NAMALWA (cell line): ENCODE results near the gene FBXO33.
A peak's percentile ranks its signal among the peaks of the same experiment; 100 is the strongest.

ENCODE experiments used
- DNase-seq: peaks from one replicate; pipeline ENCODE4 v3.0.0-alpha.2; 2015; ENCODE audit warnings: low spot score

The FBXO33 gene

DNA sequence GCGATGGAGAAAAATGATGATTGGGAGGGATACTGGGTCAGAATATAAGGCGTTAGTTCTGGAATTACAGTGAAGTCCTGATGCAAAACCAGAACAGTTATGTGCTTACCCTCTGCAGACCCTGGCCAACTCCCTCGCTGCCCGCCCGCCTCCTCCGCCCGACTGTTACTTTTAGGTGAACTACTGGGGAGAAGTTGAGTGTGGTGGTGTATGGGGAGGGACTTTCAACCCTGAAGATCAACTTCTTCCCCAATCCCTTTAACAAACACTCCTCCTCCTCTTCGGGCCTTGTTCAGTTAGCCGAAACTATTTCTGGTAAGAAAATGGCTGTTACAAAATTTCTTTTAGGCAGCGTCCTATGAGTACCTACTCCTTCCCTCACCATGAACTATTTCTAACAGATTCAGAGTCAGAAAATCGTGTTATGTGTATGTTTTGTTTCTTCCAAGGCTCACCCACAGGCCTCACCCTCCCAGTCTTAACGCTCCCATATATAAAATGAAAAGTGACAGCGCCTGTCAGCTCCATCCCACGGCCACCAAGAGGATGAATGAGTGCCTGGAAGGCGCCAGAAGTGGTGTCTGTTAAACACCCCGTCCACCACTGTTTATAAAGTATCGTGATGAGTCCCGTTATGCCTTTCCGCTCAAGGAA lies 1.3 kb downstream of the FBXO33 start:
- peak; percentile 35 for DNase-seq

DNA sequence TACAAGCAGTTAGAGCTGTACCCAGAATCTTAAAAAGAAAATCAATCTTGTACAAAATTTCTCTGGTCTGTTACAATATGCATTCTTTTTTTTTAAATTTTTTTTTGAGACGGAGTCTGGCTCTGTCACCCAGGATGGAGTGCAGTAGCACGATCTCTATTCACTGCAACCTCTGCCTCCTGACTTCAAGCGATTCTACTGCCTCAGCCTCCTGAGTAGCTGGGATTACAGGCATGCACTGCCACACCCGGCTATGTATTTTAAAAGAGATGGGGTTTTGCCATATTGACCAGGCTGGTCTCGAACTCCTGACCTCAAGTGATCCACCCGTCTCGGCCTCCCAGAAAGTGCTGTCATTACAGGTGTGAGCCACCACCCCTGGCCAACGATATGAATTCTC lies 4.1 kb downstream of the FBXO33 start:
- DNase-seq, result no peak

DNA sequence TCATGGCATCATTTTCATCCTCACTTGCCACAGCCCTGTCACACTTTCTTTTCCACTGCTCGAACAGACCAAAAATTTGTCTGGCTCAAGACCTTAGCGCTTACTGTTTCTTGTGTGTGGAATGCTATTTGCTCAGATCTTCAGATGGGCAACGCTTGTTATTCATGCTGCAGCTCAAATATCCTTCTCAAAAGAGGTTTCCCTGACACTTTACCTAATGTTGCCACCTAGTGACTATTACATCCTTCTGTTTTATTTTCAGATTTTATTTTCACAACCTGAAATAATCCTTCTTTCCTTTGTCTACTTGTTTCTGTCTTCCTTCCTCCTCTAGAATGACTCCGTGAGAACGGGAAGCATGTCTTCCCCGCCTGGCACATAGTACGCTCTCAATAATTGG lies 5.6 kb downstream of the FBXO33 start:
- peak; percentile 5 for DNase-seq

DNA sequence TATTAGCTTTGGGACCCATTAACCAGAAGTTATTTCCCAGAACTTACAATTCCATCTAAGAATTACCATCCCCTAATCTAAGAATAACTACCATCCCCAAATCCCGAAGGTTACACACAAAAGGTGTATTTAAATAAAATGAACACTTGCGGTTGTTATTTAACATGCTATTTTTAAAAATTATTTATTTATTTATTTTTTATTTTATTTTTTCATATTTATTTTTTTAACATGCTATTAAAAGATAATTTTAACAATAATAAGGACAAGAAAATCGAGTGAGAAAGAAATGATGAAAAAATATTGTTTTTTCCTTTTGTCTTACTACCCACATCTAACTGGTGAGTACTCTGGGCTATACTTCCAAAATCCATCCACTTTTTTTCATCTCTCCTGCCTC lies 6.3 kb downstream of the FBXO33 start:
- no peak for DNase-seq

DNA sequence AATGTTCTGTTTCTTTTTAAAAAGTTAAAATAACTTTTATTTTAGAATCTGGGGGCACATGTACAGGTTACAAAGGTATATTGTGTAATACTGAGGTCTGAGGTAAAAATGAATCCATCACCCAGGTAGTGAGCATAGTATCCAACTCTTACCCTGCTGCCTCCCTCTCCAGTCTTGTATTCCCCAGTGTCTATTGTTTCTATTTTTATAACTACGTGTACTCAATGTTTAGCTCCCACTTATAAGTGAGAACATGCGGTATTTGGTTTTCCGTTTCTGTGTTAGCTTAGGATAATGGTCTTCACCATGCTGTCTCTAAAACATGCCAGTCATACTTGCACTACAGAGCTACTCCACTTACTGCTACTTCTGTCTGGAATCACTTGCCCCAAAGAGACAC lies 8.4 kb downstream of the FBXO33 start:
- no peak for DNase-seq

DNA sequence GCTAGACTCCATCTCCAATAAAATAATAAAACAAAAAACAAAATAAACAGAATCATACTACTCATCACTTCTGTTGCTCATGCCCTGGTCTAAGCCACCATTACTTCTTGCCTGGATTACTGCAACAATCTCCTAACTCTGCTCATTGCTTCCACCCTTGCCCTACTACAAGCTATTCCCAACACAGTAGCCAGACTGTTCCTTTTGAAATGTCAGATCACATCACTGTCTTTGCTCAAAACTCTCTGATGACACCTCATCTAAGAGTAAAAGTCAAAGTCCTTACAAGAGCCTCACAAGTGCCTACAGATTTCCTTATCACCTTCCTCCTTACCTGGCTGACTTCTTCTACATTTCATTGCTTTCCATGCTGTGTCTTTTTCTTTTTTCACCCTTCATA lies 10.0 kb downstream of the FBXO33 start:
- no peak for DNase-seq

DNA sequence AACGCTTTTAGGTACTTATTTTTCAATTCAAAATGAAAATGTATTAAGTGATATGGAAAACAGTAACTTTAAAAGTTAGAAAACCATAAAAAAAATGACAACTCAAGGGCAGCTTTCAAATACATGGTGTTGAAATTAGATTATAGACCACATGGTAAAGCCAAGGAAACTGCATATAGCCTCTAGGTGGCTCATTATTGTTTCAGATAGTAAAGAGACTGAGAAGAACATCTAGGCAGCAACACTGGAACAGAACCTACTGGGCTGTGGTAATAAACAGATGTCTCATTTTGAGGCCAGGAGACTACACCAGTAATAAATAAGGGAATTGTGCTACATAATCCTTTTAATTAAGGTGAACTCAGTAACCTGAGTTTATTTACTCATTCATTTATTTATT lies 13.0 kb downstream of the FBXO33 start:
- peak; percentile 7 for DNase-seq

DNA sequence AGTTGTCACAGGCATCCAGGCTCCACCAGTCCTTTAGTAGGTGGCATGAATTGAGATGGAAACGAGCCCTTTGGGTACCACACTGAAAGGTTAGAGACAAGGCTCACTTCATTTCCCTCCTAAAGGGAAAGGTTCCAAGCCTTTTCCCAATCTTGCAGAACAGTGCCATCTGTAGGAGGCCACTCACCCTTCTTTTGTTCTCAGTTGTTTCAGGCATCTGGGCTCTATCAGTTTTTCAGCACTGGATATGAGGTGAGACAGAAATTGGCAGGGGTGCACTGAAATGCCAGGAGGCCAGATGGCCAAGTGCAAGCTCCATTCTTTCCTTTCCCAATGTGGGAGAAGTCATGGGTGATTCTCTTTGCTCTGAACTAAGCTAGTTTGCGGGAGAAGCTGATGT lies 15.2 kb downstream of the FBXO33 start:
- DNase-seq, result no peak

DNA sequence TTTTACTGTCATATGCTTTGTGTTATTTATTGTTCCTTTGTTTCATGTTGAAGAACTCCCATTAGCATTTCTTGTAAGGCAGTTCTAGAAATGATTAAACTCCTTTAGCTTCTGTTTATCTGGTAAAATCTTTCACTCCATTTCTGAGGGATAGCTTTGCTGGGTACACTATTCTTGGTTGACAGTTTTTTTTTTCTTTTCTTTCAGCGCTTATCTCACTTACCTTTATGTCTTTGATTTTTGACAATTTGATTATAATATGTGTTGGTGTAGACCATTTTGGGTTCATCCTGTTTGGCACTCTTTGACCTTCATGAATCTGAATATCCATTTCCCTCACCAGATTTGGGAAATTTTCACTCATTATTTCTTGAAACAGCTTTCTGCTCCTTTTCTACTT lies 16.2 kb downstream of the FBXO33 start:
- no peak for DNase-seq

DNA sequence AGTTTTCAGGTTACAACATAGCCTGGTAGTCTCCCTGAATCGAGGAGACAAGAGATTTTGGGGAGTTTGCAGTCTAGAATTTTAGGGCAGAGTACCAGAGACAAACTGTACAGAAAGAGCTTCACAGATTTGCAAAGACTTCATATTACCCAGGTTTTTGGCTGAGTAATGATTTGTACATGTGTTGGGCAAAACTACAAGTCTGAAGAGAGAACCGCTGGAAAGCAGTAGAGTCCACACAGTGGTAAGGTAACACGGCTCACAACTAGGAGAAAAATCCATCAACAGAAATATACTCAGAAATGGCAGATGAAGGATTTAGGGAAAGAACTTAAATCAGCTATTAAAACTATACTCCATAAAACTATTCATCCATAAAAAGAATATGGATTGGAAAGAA lies 25.7 kb downstream of the FBXO33 start:
- no peak for DNase-seq

DNA sequence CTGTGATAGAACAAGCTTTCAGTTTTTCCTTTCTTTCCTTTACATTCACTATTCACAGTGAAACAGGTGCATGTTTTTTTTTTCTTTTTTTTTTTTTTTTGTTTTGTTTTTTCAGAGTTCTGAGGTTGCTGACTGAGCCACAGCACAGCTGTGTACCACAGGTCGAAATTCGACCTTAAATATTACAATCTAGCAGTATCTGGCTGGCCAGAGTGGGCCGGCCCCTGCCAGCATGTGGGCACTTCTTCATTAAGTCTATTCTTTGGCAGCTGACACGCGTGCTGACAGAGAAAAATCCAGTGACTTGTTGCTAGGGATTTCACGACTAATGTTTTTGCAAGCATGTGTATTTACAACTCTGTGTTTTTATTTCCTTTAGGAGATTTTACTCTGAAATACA lies 33.9 kb downstream of the FBXO33 start:
- DNase-seq, result no peak

DNA sequence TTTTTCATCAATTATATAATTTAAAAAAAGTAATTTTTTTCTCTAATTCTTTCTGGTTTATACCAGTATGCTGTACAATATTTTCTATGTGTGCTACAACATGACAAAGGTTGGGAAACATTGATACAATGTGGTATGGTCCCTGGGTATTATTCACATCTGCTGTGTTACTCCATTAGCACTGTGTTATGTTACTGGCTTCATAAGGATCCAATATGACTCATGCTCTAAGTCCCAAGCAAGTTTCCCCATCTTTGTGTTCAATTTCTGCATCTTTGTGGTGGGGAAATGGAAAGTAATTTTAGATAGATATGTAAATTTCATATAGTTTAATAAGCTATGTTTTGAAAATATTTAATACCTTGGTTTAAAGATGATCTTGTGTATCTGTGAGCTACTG lies 35.8 kb downstream of the FBXO33 start:
- no peak for DNase-seq

DNA sequence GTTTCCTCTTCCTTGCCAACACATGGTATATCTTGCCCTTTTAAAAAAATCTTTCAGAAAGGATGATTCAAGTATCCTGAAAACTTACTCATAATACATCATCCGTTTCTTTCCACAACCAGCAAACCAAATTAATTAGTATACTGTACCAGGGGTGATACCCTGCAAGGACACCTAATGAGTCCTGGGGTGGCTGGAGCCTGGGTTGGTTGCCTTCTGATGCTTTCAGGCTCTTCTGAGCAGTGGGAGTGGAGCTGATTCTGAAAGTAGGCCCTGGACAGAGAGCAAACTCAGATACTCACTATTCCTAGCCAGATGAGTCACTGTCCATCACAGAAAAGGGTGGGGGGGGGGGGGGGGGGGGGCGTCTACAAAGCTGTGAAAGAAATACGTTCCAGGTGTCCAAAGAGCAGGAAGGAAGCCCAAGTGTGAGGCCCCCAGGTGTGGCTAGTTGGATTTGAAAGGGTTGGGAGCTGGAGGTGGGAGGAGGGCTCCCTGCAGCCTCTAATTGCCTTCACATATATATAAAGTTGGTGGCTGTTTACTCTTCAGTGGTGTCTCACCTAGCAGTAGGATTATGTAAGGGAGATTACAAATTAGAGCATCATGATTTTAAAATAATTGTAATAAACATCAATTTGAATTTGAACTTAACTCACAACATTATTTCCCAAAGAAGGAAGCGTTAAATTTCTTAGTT lies 36.5 kb downstream of the FBXO33 start:
- DNase-seq, result no peak

DNA sequence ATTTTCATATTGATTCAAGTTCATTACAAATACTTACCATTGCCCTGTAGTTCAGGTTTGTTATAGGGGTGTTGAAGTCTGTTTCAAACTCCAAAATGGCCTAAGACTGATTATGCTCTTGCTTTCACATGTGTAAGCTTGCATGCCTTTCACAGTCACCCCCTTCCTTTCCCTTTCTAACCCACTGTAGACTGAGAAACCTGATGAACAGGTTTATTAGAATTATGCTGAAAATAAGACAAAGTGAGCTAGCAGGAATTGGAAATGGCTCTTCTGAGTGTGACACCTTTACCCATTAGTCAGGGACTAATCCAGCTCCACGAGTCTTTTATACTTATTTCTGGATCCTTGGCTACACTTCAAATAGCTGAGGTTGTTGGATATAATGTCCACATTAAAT lies 38.9 kb downstream of the FBXO33 start:
- no peak for DNase-seq

DNA sequence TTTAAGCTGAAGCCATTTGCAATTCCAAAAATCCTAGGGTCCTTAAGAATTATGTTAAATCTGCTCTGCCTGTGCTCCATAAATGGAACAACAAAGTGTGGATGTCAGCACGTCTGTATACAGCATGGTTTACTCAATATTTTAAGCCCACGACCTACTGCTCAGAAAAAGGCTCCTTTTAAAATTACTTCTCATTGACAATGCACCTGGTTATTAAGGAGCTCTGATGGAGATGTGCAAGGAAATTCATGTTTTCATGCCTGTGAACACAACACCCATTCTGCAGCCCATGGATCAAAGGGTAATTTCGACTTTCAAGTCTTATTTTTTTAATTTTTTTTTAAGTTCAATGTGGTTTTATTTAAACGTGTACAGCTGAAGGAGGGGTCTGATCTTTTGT lies 48.1 kb downstream of the FBXO33 start:
- DNase-seq, result no peak

DNA sequence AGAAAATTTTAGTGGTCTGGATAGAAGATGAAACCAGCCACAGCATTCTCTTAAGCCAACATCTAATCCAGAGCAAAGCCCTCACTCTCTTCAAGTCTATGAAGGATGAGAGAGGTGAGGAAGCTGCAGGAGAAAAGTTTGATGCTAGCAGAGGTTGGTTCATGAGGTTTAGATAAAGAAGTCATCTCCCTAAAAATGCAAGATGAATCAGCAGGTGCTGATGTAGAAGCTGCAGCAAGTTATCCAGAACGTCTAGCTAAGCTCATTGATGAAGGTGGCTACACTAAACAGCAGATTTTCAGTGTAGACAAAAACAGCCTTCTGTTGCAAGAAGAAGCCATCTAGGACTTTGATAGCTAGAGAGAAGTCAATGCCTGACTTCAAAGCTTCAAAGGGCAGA lies 48.5 kb downstream of the FBXO33 start:
- DNase-seq, result no peak

DNA sequence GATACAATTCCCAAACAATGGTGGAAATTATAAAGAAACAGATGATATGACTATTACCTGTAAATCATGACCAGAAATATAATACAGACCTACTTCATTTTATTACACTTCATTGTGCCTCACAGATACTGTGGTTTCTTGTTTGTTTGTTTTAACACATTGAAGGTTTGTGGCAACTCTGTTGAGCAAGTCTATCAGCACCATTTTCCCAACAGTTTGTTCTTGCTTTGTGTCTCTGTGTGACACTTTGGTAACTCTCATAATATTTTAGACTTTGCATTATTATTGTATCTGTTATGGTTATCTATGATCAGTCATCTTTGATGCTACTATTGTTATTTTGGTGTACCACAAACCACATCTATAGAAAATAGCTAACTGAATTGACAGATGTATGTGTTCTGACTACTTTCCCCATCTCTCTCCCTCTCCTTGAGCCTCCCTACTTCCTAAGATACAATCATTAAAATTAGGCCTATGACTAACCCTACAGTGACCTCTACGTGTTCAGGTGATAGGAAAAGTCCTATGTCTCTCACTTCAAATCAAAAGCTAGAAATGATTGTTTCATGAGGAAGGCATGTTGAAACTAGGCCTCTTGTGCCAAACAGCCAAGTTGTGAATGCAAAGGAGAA lies 49.1 kb downstream of the FBXO33 start:
- DNase-seq, result no peak

DNA sequence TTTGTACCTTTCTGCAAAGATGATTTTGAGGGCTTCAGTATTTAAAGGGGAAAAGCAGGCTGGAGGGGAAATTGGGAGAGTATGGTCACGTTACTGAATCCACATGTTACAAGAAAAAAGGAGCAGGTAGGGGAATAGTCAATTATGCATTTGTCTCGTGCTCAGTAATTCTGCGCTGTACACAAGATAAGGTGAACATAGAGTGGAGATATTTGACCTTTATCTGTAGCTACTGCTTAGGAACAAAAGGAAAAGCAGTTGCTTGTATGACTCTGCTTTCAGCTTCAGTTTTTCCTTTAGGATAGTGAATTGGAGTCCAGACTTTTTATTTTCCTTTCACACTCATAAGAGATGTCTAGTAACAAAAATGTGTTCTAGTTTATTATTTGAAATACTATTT lies 49.8 kb downstream of the FBXO33 start:
- DNase-seq, result no peak

DNA sequence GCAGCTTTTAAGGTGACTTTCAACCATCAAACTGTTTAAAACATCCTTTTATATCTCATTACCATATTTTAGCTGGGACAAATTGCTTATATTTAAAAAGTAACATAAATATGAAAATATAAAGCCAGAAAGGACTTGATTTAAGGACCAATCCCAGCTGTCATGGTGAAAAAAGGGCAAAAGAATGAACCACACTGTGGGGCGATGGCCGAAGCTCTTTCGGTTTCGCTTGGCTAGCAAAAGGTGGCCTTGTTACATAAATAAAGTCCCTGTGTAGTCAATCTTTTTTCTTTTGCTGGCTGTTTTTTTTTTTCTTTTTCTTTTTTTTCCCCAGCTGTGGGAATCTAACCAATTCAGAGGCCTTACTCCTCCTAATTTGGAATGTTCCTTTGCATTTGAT lies 50.9 kb downstream of the FBXO33 start:
- no peak for DNase-seq

DNA sequence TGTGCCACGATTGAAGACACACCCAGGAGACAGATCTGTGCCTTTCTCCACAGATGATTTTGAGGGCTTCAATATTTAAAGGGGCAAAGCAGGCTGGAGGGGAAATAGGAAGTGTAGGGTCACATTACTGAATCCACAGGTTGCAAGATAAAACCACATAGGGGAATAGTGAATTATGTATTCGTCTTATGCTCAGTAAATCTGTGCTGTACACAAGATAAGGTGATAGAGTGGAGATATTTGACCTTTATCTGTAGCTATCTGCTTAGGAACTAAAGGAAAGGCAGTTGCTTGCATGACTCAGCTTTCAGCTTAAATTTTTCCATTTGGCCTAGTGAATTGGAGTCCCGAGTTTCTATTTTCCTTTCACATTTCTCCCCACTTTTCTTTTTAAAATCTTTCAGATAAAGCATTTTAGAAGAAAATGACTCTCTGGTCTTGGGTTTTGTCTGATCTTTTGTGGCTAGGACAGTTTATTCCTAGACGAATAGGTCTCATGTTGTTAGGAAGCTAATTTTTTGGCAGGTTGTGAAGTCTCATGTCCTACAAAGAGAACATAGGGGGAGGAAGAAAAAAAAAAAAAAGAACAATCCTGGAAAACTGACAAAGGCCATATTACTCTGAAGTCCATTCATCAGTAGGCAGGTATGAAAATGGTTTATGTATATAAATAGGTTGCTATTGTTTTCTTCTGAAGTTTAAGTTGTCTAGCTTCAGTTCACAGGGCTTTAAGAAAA lies 55.4 kb downstream of the FBXO33 start:
- no peak for DNase-seq

DNA sequence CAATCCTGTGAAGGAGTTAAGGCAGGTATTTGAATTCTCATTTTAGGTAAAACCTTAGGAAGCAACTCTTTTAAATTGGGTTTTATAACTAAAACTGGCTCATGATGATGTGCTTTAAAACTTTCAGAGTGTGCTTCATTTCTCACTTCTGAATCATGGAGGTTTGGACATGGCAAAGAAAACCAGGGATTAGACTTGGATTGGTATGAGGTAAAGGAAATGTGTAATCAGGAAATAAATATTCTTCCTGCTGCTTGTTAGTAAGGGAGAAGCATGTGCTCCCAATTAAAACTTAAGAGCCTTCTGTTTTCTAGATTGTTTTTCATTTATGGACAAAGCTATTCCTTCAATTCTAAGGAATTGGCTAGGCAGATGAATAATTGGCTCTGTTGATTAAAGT lies 57.4 kb downstream of the FBXO33 start:
- no peak for DNase-seq

DNA sequence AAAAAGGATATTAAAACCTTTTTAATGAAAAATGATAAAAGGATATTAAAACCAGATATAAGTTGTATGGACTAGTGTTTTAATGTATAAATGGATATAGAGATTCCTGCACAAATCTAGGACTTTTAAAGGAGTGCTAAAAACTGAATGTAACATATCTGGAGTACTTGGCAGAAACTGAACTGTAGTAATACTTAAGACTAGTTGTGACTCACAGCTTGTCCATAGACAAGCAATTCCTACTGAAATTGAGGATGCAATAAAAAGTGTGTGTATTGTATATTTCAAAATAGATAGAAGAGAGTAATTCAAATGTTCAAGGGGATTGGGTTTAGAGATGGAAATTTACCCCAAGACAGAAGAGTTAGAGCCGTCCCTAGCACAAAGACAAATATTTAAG lies 59.6 kb downstream of the FBXO33 start:
- no peak for DNase-seq

DNA sequence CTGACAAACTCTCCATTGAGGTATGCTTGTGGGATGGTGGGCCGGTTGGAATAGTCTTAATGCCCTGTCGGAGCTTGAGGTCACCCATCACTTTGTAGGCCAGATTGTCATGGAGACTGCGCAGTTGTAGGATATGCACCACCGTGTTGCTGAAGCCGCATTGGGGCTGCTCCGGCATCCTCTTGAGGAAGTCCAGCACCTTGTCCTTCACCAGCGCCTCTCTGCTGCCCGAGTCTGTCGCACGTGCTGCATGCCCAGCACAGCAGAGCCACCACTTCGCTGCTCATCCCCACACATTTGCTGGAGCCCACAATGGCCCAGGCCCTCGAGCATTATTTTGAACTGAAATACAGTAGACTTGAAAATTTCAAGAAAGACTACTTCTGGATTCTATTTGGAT lies 61.8 kb downstream of the FBXO33 start:
- no peak for DNase-seq
